Activated naive CD4-positive, alpha-beta T cell treated with anti-CD3 and anti-CD28 coated beads for 36 hours (primary cell): Measurements from ENCODE around the gene MAP3K21. TPM values are rescaled to one million over a fixed set of nuclear protein-coding genes. Genes with fewer than 3 reads are reported as not detected.

ENCODE experiments used
- CTCF ChIA-PET: fragments of 350-600 bp; sonication (Branson Sonifier 250); formaldehyde crosslinking; loops from one replicate; lab custom pipeline; 2021; ENCODE audit warnings: antibody characterized with exemption; lab: Charles Lee
- DNase-seq: peaks from one replicate; pipeline ENCODE4 v3.0.0-alpha.2; 2020
- H3K27ac Mint-ChIP-seq: one replicate; pipeline ENCODE4 v1.8.0; 2021; ENCODE audit warnings: mild to moderate bottlenecking, mixed read lengths
- H3K27me3 Mint-ChIP-seq: one replicate; pipeline ENCODE4 v1.8.0; 2021; ENCODE audit warnings: low read depth, mixed read lengths
- H3K36me3 Mint-ChIP-seq: one replicate; pipeline ENCODE4 v1.8.0; 2021; ENCODE audit warnings: low read depth, mixed read lengths
- H3K4me1 Mint-ChIP-seq: one replicate; pipeline ENCODE4 v1.8.0; 2021; ENCODE audit warnings: low read depth, mixed read lengths
- H3K4me3 Mint-ChIP-seq: one replicate; pipeline ENCODE4 v1.8.0; 2021; ENCODE audit warnings: mild to moderate bottlenecking, moderate library complexity, mixed read lengths
- H3K9me3 Mint-ChIP-seq: one replicate; pipeline ENCODE4 v1.8.0; 2021; ENCODE audit warnings: mixed read lengths
- intact Hi-C: fragments of 100-400 bp; cut with micrococcal nuclease; formaldehyde crosslinking; loops from one replicate; pipeline ENCODE4 v1.15.1; 2023
- total RNA-seq, 2 experiments: library from RNA; stranded (reverse); gene quantifications; one replicate each; pipeline ENCODE4 v1.2.3, GENCODE V29; 2021

Gene MAP3K21
- total RNA-seq, 2 experiments from 2014 or later: 1.8 to 2.0 TPM

DNA sequence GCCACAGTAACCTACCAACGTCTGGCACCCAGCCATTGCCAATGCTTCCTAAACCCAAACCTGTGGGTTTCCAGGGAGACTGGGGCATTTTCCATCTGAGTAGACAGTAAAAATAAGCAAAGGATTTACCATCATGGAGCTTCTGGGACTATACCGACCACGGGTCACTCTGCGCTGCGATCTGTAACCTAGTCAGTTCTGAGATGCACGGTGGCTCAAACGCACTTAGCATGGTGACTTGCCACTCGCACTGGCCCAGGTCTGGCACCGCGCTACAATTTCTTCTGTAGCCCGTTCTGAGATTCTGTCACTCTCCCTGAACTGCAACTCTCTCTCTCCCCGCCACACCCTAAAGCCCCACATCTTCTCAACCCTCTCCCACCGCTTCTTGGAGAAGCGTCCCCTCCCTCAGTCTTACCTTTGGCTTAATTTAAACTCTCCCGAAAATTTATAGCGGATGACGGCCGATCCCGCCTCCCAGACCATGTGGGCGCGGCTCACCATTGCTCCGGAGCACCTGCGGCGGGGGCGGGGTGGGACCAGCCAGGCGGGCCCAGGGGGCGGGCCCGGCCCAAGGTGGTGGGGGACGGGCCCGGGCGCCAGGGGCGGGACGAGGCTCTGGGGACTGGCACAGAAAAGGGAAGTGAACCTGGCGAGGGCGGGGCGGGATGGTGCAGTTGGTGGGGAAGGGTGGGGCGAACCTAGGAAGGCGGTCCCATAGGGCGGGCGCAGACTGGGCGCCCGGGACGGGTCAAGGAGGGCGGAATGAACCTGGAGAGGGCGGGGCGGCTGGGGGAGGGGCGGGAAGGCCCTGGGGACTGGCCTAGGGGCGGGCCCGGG lies 493 bp upstream of the MAP3K21 start:
- Mint-ChIP-seq H3K36me3 (no peaks in the 10 kb centered on the region), H3K9me3 (no peaks in the 10 kb centered on the region), H3K4me1 (peaks cover 10% of the 10 kb centered on the region), H3K27ac (no peak overlapping the region), H3K4me3 (peak overlapping the region; percentile 67), H3K27me3 (peaks cover 20% of the 10 kb centered on the region)
- CTCF ChIA-PET: interaction anchor here (0.6 kb wide), 1 partner anchor 20 kb away, joined by 3 read pairs; no protein-coding TSS in a partner anchor
- DNase-seq: peak; percentile 93
- intact Hi-C loops: loop anchor here (1.0 to 5.0 kb wide), 3 partner anchors 32 to 376 kb away; partner anchors contain the start of genes NTPCR and PCNX2

GRCh38 chr1:233328142-233328921 lies 808 bp downstream of the MAP3K21 start:
- H3K4me3 Mint-ChIP-seq: peak overlapping the region; percentile 70
- CTCF ChIA-PET: no interaction called here
- intact Hi-C loops: loop anchor here (5.0 kb wide), 1 partner anchor 46 kb away; no protein-coding TSS in a partner anchor
- peak; percentile 19 for DNase-seq
- H3K36me3 Mint-ChIP-seq: no peaks in the 10 kb centered on the region
- H3K27ac Mint-ChIP-seq: no peak overlapping the region
- no peaks in the 10 kb centered on the region for H3K9me3 Mint-ChIP-seq
- peaks cover 19% of the 10 kb centered on the region for H3K27me3 Mint-ChIP-seq
- H3K4me1 Mint-ChIP-seq: peaks cover 10% of the 10 kb centered on the region

DNA sequence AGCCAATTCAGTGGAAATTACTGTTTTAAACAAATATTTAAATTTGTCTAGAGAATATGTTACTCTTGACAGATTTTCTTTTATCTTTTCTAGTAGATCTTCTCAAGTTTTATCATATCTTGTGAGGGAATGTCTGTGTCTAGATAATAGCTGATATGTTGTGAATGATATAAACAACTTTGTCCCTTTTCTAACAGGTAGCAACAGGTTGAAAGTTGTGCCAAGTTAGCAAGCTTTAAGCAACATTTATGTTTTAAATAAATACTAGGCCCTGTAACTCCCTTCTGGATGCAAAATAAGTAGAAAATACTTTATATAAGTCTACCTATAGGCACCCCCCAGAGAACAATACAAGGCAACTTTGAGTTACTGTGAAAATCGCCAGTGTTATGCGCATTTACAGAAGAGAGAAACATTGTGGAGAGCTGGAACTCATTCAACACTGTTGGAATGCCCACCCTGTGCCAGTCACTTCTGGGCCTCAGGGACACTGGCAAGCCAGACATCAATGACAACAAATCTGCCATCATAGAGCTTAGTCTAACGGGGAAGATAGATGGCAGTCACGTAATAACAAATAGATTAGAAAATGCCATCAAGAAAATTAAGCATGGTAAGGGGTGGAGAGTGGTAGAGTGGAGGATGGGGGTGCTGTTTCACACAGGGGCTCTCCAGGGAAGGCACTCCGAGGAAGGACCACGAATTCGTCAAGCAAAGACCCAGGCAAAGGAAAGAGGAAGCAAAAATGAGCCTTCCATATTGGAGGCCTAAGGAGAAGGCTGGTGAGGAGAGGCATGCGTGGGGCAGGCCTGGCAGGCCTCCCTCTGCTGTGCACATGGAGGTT lies 4.4 kb downstream of the MAP3K21 start:
- H3K9me3 Mint-ChIP-seq: no peaks in the 10 kb centered on the region
- H3K4me1 Mint-ChIP-seq: peaks cover 8% of the 10 kb centered on the region
- no peaks in the 10 kb centered on the region for H3K36me3 Mint-ChIP-seq
- CTCF ChIA-PET: interaction anchor here (1.0 to 1.6 kb wide), 2 partner anchors 27 to 29 kb away, joined by 4 to 5 read pairs; no protein-coding TSS in a partner anchor
- no peak for DNase-seq
- H3K27ac Mint-ChIP-seq: no peak overlapping the region
- H3K27me3 Mint-ChIP-seq: peaks cover 21% of the 10 kb centered on the region
- intact Hi-C loops: no loop called here
- no peak overlapping the region for H3K4me3 Mint-ChIP-seq

GRCh38 chr1:233333086-233333485 lies 5.6 kb downstream of the MAP3K21 start:
- peaks cover 24% of the 10 kb centered on the region for H3K27me3 Mint-ChIP-seq
- peaks cover 7% of the 10 kb centered on the region for H3K4me1 Mint-ChIP-seq
- H3K4me3 Mint-ChIP-seq: no peak overlapping the region
- H3K27ac Mint-ChIP-seq: no peak overlapping the region
- H3K9me3 Mint-ChIP-seq: no peaks in the 10 kb centered on the region
- CTCF ChIA-PET: interaction anchor here (1.0 to 1.6 kb wide), 2 partner anchors 28 kb away, joined by 4 to 5 read pairs; no protein-coding TSS in a partner anchor
- H3K36me3 Mint-ChIP-seq: no peaks in the 10 kb centered on the region
- DNase-seq: no peak
- intact Hi-C loops: no loop called here

DNA sequence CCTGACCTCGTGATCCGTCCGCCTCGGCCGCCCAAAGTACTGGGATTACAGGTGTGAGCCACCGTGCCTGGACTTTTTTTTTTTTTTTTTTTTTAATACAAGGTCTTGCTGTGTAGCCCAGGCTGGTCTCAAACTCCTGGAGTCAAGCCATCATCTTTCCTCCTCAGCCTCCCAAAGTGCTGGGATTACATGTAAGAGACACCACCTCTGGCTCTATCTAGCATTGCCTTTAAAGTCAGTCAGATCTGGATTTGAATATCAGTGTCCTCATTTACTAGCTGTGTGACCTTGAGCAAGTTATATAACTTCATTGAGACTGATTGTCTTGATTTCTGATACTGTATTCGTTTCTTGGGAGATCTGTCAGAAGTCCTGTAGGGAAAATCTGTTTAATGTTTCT lies 6.6 kb downstream of the MAP3K21 start:
- Mint-ChIP-seq H3K36me3 (no peaks in the 10 kb centered on the region), H3K27ac (no peak overlapping the region), H3K4me3 (no peak overlapping the region), H3K27me3 (peaks cover 29% of the 10 kb centered on the region), H3K4me1 (peaks cover 4% of the 10 kb centered on the region), H3K9me3 (no peaks in the 10 kb centered on the region)
- CTCF ChIA-PET: no interaction called here
- intact Hi-C loops: no loop called here
- no peak for DNase-seq

DNA sequence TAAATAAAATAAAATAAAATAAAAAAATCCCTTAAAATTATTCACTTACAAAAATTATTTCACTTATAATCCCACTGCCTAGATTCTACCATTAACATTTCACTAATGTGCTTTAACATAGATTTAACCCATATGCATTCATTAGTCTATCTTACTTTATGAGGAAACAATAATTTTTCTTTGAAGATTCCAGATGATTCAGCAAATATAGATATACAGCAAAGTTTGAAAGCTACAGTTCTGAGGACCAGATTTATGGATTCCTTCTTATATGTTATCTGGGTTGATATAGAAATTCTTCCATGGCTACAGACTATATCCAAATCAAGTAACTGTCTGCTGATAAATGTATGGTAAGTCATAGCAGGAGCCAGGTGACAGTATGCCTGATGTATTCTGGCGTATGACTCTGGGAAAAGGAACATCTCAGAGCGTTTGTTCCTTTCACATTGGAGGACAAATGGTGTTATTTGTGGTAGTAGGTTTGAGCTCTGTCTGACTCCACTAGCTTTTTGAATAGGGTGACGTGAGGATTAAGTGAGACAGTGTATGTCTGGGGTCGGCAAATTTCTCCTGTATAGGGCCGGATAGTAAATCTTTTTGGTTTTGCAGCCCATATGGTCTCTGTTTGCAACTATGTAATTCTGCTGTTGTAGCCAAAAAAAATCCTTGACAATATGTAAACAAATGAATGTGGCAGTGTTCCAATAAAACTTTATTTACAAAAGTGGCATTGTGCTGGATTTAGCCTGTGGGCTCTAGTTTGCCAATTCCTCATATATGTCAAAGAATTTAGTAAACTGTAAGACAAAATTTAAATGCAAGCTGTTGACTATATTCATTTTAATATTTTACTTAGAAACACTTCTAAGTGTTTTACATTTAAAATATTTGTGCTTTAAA lies 9.3 kb downstream of the MAP3K21 start:
- Mint-ChIP-seq H3K27ac (no peak overlapping the region), H3K4me1 (no peaks in the 10 kb centered on the region), H3K36me3 (no peaks in the 10 kb centered on the region), H3K27me3 (peaks cover 33% of the 10 kb centered on the region), H3K9me3 (no peaks in the 10 kb centered on the region), H3K4me3 (no peak overlapping the region)
- DNase-seq: no peak
- CTCF ChIA-PET: interaction anchor here (0.7 kb wide), 1 partner anchor 104 kb away, joined by 4 read pairs; no protein-coding TSS in a partner anchor
- intact Hi-C loops: no loop called here

DNA sequence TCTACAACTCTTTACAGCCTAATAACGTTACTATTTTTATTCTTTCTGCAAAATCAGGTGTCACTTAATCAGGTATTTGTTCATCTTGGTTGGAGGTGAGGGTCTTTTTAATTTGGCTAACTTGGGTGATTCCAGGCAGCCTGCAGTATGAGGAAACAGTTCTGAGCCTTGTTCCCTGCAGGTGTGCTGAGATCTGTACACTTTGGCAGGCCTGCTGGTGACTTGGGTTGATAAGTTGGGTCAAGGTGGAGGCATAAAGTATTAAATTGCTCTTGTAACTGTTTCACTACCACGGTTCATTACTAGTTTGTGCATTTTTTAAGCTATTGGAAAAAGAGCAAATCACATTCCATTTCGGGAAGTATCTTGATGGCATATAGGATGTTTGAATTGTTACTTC lies 10.0 kb downstream of the MAP3K21 start:
- DNase-seq: no peak
- Mint-ChIP-seq H3K4me3 (no peak overlapping the region), H3K4me1 (no peaks in the 10 kb centered on the region), H3K36me3 (no peaks in the 10 kb centered on the region), H3K27ac (no peak overlapping the region), H3K9me3 (no peaks in the 10 kb centered on the region), H3K27me3 (peaks cover 33% of the 10 kb centered on the region)
- CTCF ChIA-PET: interaction anchor here (0.7 kb wide), 1 partner anchor 103 kb away, joined by 4 read pairs; no protein-coding TSS in a partner anchor
- intact Hi-C loops: no loop called here

GRCh38 chr1:233338102-233338501 lies 10.6 kb downstream of the MAP3K21 start:
- intact Hi-C loops: no loop called here
- Mint-ChIP-seq H3K27me3 (peaks cover 33% of the 10 kb centered on the region), H3K36me3 (no peaks in the 10 kb centered on the region), H3K4me1 (no peaks in the 10 kb centered on the region), H3K4me3 (no peak overlapping the region), H3K27ac (no peak overlapping the region), H3K9me3 (no peaks in the 10 kb centered on the region)
- CTCF ChIA-PET: no interaction called here
- DNase-seq: no peak

- H3K27me3 Mint-ChIP-seq: peaks cover 31% of the 10 kb centered on the region
- intact Hi-C loops: no loop called here
- no peak for DNase-seq
- H3K4me3 Mint-ChIP-seq: no peak overlapping the region
- no peaks in the 10 kb centered on the region for H3K36me3 Mint-ChIP-seq
- H3K4me1 Mint-ChIP-seq: no peaks in the 10 kb centered on the region
- no peak overlapping the region for H3K27ac Mint-ChIP-seq
- no peaks in the 10 kb centered on the region for H3K9me3 Mint-ChIP-seq
- CTCF ChIA-PET: no interaction called here
These were observed 12.6 kb downstream of the MAP3K21 start for GRCh38 chr1:233340031-233340555.

DNA sequence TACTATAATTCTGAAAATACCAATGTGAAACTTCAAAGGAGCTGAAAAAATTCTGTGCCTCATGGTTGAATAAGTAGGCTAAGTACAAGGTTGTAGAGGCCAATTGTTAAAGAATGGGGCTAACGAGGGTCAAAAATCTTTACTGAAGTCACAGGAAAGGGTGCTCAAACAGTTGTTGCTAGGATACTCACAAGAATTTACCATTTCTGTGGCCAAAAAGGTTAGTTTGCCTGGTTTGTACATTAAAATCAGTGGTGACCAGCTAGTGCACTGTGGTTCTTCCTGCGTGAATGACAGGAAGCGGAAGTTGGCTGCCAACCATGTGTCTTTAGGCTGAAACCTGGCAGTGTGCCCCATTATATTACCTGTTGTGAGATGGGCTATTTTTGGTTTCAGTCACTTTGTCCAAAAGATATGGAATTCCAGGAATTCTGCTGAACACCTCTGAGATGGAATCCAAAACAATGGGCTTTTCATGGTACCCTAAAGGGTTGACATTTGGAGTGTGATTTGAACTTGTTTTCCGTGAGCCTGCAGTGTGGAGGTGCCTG lies 13.5 kb downstream of the MAP3K21 start:
- peaks cover 31% of the 10 kb centered on the region for H3K27me3 Mint-ChIP-seq

GRCh38 chr1:233342086-233342485 lies 14.6 kb downstream of the MAP3K21 start:
- intact Hi-C loops: no loop called here
- peaks cover 25% of the 10 kb centered on the region for H3K27me3 Mint-ChIP-seq

More for the DNA sequence above, 13.5 kb downstream of the MAP3K21 start:
- no peaks in the 10 kb centered on the region for H3K36me3 Mint-ChIP-seq
- no peak overlapping the region for H3K27ac Mint-ChIP-seq
- intact Hi-C loops: no loop called here
- H3K9me3 Mint-ChIP-seq: no peaks in the 10 kb centered on the region
- no peak for DNase-seq
- H3K4me1 Mint-ChIP-seq: no peaks in the 10 kb centered on the region
- H3K4me3 Mint-ChIP-seq: no peak overlapping the region
- CTCF ChIA-PET: no interaction called here

More at GRCh38 chr1:233342086-233342485, 14.6 kb downstream of the MAP3K21 start:
- Mint-ChIP-seq H3K27ac (no peak overlapping the region), H3K36me3 (no peaks in the 10 kb centered on the region), H3K4me1 (no peaks in the 10 kb centered on the region), H3K4me3 (no peak overlapping the region), H3K9me3 (no peaks in the 10 kb centered on the region)
- no peak for DNase-seq
- CTCF ChIA-PET: no interaction called here
